ENCODE measurements around the gene AGAP1.

AGAP1 gene

GRCh38 chr2:235925250-235925919 lies 431.5 kb downstream of the AGAP1 start:
- no peak for TF ChIP-seq CTCF (IDR thresholded peaks at IDR 0.05; ENCODE audit: control insufficient read depth, extremely low read depth, insufficient read depth)
- DNase-seq (ENCODE audit: low read depth): no peak
- no peak overlapping the region for H3K4me3 ChIP-seq (ENCODE audit: low read depth, low read length)

- DNase-seq (ENCODE audit: low read depth): no peak
Observed at GRCh38 chr2:235926229-235926628, 432.4 kb downstream of the AGAP1 start.

GRCh38 chr2:235928751-235929370 lies 435.0 kb downstream of the AGAP1 start:
- TF ChIP-seq CTCF (IDR thresholded peaks at IDR 0.05; ENCODE audit: control insufficient read depth, extremely low read depth, insufficient read depth): no peak
- no peak overlapping the region for H3K4me3 ChIP-seq (ENCODE audit: low read depth, low read length)
- no peak for DNase-seq (ENCODE audit: low read depth)

More at GRCh38 chr2:235926229-235926628, 432.4 kb downstream of the AGAP1 start:
- H3K4me3 ChIP-seq (ENCODE audit: low read depth, low read length): no peak overlapping the region
- TF ChIP-seq CTCF (IDR thresholded peaks at IDR 0.05; ENCODE audit: control insufficient read depth, extremely low read depth, insufficient read depth): no peak

- no peak for TF ChIP-seq CTCF (IDR thresholded peaks at IDR 0.05; ENCODE audit: control insufficient read depth, extremely low read depth, insufficient read depth)
- H3K4me3 ChIP-seq (ENCODE audit: low read depth, low read length): no peak overlapping the region
- DNase-seq (ENCODE audit: low read depth): no peak
Observed at GRCh38 chr2:235930701-235931100, 436.9 kb downstream of the AGAP1 start.

GRCh38 chr2:235931676-235932075 lies 437.8 kb downstream of the AGAP1 start:
- TF ChIP-seq CTCF (IDR thresholded peaks at IDR 0.05; ENCODE audit: control insufficient read depth, extremely low read depth, insufficient read depth): no peak
- no peak for DNase-seq (ENCODE audit: low read depth)
- H3K4me3 ChIP-seq (ENCODE audit: low read depth, low read length): no peak overlapping the region

- DNase-seq (ENCODE audit: low read depth): no peak
- TF ChIP-seq CTCF (IDR thresholded peaks at IDR 0.05; ENCODE audit: control insufficient read depth, extremely low read depth, insufficient read depth): no peak
- H3K4me3 ChIP-seq (ENCODE audit: low read depth, low read length): no peak overlapping the region
Observed at GRCh38 chr2:235934059-235934773, 440.4 kb downstream of the AGAP1 start.
